HG03196 (cell line): Measurements from ENCODE around the gene CAMK2D.

Experiments
- ATAC-seq: cut with Tn5 transposase; IDR thresholded peaks from one replicate; pipeline ENCODE4 v1.9.1; 2021; ENCODE audit not compliant: unreplicated experiment

CAMK2D gene

GRCh38 chr4:113450295-113451080 lies 311.1 kb downstream of the CAMK2D start:
- ATAC-seq: no peak

DNA sequence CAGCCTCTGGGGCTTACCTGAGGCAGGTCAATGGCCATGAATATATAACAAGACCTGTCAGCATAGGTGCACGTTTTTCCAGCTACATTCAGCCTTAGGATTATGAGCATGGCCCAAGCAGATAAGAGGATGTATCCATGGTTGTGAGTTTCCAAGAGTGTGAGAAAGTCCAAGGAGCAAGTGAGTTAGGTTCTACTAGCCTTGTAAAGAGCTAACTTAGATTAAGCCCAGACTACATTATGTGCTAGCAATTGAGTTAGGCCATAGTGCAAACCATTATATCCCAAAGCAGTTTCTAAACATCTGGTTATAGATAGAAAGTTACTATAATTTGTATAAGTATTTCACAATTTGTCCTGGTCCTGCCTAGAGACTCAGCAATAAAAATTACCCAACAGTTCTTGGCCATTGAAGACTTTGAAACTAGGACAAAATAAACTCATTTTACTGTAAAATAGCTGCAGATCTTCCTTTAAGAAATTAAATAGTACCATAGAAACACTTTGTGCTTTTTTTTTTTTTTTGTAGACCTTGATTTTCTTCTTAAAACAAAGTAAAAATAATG lies 312.0 kb downstream of the CAMK2D start:
- no peak for ATAC-seq

GRCh38 chr4:113447769-113448168 lies 313.8 kb downstream of the CAMK2D start:
- ATAC-seq: no peak

DNA sequence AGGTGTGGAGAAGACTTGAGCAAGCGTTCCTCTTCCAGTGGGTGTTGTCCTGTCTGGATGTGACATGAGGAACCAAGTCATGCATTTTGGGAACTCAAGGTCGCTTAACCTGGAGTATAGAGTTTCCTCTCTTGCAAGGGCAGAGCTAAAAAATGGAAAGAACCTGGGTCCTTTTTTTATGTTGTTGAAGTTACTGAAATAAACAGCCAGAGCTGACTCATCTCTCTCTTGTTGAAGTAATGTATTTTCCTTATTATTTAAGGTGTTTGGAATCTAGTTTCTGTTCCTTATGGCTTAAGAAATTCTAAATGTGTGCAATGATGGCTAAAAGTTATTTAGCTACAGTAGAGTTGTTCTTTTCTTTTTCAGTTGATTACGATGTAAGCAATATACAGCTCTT lies 314.5 kb downstream of the CAMK2D start:
- ATAC-seq: no peak

DNA sequence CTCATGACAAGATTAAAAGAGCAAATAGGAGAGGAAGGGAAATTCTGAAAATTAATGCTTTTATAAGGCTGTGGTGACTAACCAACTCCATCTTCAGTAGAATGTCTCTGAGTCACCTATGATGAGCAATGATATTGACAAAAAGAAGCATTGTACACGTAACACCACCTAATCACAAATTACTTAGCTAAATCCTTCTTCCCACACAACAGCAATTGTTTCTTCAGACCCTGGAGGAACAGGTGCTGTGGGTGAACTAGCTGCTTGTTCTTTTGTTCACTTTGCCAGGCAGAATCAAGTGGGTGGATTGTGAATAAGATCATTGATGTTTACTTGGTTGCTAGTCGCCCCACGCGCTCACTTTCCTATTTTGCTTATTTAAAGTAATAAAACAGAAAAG lies 315.5 kb downstream of the CAMK2D start:
- ATAC-seq: no peak

DNA sequence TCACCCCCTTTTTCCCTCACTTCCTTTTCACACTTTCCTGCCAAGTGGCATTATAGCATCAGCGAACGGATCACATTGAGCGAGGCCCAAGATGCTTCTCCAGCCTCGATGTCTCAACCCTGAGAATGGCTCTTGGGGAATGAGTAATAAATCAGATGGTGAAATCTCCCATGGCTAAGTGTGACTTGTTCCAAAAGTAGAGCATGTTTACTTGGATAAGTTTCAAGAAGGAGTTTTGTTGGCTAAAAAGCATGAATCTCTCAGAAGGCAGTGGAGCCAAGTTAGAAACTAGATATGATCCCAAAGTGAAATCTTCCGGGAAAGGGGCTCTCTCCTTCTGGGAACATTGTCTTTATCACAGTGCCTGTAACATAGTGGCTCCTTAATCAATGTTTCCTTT lies 316.3 kb downstream of the CAMK2D start:
- no peak for ATAC-seq

- no peak for ATAC-seq
Observed at GRCh38 chr4:113444386-113444785, 317.2 kb downstream of the CAMK2D start.

GRCh38 chr4:113442826-113443225 lies 318.7 kb downstream of the CAMK2D start:
- ATAC-seq: no peak

DNA sequence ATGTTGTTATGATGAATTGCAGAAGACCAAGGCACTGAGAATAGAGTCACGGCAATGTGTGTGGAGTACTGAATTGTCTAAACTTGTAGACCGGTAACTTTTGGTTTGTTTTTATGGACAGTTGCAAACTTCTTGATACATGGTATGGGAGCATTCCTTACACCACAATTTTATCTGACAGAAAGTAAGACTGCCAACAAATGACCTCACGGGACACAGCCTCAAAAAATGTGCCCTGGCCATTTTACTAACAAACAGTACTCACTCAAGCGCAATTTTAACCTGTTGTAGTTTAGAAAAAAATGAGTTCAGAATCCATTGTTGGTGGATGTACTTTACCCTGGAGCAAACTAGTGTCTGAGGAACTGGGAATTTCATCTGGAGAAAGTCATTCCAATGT lies 321.2 kb downstream of the CAMK2D start:
- ATAC-seq: no peak

- ATAC-seq: no peak
Observed at GRCh38 chr4:113438596-113438995, 322.9 kb downstream of the CAMK2D start.

DNA sequence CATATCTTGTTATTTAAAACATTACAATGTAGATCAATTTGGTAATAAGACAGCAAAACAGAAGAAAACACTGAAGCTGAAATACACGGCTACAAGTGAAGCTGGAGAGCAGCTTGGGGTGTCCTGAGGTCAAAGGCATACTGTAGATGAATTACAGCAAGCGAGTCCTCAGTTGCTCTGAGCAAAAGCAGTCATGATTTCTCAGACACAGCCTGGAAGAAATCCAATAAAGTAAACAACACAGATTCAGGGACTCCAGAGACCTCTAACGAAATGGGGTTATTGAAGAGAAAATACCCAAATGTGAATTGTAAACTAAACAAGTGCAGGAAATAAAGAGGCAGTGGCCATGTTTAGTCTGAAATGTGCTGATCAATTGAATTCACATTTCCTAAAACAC lies 324.4 kb downstream of the CAMK2D start:
- no peak for ATAC-seq

DNA sequence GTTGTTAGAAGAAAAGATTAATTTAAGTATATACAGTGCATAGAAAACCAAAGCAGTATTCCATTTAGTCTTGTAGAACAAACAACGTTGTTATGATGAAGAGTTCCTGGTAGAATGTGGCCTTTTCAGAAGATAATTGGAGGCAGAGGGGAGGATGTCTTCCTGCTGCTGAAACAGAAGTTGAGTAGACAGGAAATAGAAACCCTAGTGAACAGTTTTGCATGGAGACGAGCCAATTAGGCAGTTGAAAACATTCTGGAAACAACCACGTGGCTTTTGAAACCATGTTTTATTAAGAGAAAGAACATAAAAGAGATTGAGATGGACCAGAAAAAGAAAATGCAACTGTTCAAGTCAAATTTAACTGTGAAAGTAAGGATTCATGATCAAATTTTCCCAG lies 325.2 kb downstream of the CAMK2D start:
- ATAC-seq: no peak

DNA sequence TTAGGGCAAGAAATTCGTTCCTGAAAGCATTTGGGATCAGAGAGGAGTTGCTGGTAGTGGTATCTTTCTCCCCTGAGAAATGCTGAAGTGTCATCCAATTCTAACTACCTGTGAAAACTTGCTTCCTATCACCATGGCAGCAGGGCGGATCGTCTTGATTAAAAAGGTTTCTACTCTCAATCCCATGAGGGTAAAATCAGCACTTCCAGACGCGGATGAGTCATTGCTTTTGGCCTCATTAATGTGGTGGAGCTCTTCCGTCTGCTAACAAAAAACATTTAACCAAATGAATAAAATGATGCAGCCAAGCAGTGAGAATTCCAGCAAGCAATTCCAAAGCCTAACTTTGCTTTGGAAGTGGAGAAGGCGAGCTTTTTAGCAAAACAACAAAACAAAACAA lies 325.6 kb downstream of the CAMK2D start:
- no peak for ATAC-seq

- ATAC-seq: no peak
Observed at GRCh38 chr4:113434247-113434587, 327.3 kb downstream of the CAMK2D start.

DNA sequence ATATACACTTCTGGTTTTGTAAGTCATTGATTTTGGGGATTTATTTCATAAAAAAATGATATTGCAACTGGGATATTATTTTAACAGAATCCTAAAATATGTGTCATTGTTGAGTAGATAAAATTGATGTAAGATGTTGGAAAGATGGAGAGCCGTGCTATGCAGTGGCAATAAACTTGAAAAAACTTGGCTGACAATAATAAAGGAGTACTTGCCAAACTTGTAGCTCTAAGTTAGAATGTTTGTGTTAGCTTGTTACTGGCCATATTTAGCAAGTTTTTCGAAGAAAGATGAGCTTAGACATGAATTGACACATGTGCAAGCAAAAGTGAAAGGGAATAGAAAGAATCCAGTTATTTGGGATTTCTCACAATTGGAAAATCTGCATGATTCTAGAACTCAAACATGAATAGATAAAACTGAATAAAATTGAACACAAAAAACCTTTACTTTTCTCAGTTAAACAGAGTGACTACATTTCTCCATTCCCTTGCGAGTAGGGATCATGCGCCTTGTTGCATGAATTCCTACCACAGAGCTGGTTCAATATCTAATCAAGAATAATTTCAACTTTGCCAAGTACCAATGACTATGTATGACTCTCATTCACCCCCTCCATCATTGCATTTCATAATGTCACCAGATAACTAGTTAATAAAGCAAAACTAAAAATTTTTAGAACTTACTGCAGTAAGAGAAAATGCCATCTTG lies 327.8 kb downstream of the CAMK2D start:
- no peak for ATAC-seq

- no peak for ATAC-seq
Observed at GRCh38 chr4:113433116-113433515, 328.4 kb downstream of the CAMK2D start.

- ATAC-seq: no peak
Observed at GRCh38 chr4:113423631-113424030, 337.9 kb downstream of the CAMK2D start.

- no peak for ATAC-seq
Observed at GRCh38 chr4:113420938-113421337, 340.6 kb downstream of the CAMK2D start.

GRCh38 chr4:113419631-113420030 lies 341.9 kb downstream of the CAMK2D start:
- ATAC-seq: no peak

GRCh38 chr4:113411496-113411938 lies 350.0 kb downstream of the CAMK2D start:
- ATAC-seq: no peak

DNA sequence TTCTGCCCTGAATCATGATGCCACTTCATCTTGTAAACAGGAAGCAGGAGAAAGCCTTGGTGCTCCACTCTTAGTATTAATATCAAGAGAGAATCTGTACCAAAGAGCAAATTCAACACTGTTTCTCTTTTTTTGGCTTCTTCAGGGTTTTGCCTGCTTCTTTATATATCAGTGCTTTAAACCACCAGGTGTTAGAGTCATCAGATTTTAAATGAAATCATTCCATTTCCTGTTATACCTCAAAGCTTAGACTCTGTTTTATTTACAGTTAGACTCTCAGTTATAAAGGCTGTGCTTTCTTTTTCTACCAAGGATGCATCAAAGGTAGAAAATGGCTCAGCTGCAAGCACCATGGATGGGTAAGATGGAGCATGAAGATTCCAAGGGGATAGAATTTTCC lies 350.9 kb downstream of the CAMK2D start:
- no peak for ATAC-seq

GRCh38 chr4:113409181-113409580 lies 352.4 kb downstream of the CAMK2D start:
- ATAC-seq: no peak
